Measurements from ENCODE around the gene ARSG.
"Not testable (repeated sequence)": the region's sequence is repeated elsewhere in the genome, so short reads cannot be mapped to it uniquely, and the experiment has no call there.

ARSG gene

GRCh38 chr17:68281965-68282364 is 9.3 kb upstream of the ARSG start:
- not testable (repeated sequence) for DNase-seq

GRCh38 chr17:68288375-68288774 is 2.9 kb upstream of the ARSG start:
- DNase-seq: no peak

GRCh38 chr17:68288804-68289203 is 2.5 kb upstream of the ARSG start:
- peak; percentile 33 for DNase-seq

- DNase-seq: no peak
Observed at GRCh38 chr17:68289473-68289872, 1.8 kb upstream of the ARSG start.

GRCh38 chr17:68289936-68290267 is 1.4 kb upstream of the ARSG start:
- DNase-seq: peak; percentile 14

GRCh38 chr17:68290268-68290954 is 884 bp upstream of the ARSG start:
- peak; percentile 68 for DNase-seq

GRCh38 chr17:68291836-68292688 is 767 bp downstream of the ARSG start:
- DNase-seq: peak; percentile 90

GRCh38 chr17:68292689-68293040 is 1.4 kb downstream of the ARSG start:
- DNase-seq: no peak

GRCh38 chr17:68293490-68294195 is 2.3 kb downstream of the ARSG start:
- DNase-seq: no peak

GRCh38 chr17:68294196-68294555 is 2.9 kb downstream of the ARSG start:
- no peak for DNase-seq

GRCh38 chr17:68294617-68295016 is 3.3 kb downstream of the ARSG start:
- DNase-seq: no peak

GRCh38 chr17:68295086-68295485 is 3.8 kb downstream of the ARSG start:
- peak; percentile 70 for DNase-seq

- peak; percentile 55 for DNase-seq
Observed at GRCh38 chr17:68296217-68297191, 5.2 kb downstream of the ARSG start.

- no peak for DNase-seq
Observed at GRCh38 chr17:68297195-68297594, 5.9 kb downstream of the ARSG start.

- no peak for DNase-seq
Observed at GRCh38 chr17:68298601-68299000, 7.3 kb downstream of the ARSG start.

GRCh38 chr17:68299817-68300216 is 8.5 kb downstream of the ARSG start:
- DNase-seq: no peak

- DNase-seq: no peak
Observed at GRCh38 chr17:68301438-68301959, 10.2 kb downstream of the ARSG start.

GRCh38 chr17:68302066-68302564 is 10.8 kb downstream of the ARSG start:
- no peak for DNase-seq

GRCh38 chr17:68302666-68303065 is 11.4 kb downstream of the ARSG start:
- no peak for DNase-seq

- DNase-seq: no peak
Observed at GRCh38 chr17:68304706-68305105, 13.4 kb downstream of the ARSG start.

- no peak for DNase-seq
Observed at GRCh38 chr17:68305142-68305541, 13.8 kb downstream of the ARSG start.

- no peak for DNase-seq
Observed at GRCh38 chr17:68306819-68307218, 15.5 kb downstream of the ARSG start.

All from stimulated activated CD4-positive, alpha-beta T cell treated with anti-CD3 and anti-CD28 coated beads, Interleukin-15, amount 100 ng/mL, for 24 hours (primary cell).